Right lung (tissue), 10 donors: ENCODE data around the gene EPO. TPM values are rescaled to one million over a fixed set of nuclear protein-coding genes. Genes with fewer than 3 reads are reported as not detected.

Source experiments
- DNase-seq, 2 donors: peaks; one replicate each; pipeline ENCODE4 v3.0.0-alpha.2; 2013
- long read RNA-seq, 8 donors: transcript quantifications; one replicate each; lab custom pipeline, GENCODE V29; 2026
- polyA plus RNA-seq, 5 donors: library from polyadenylated mRNA; unstranded; fragments of 120-200 nt; gene quantifications; one replicate each; pipeline versions ENCODE4 v1.2.1 to v1.2.3, GENCODE V29; 2013; ENCODE audit warnings: inconsistent platforms in 1 of 5, low replicate concordance in 1 of 5; ENCODE audit not compliant: insufficient read length in 5 of 5, insufficient read depth in 1 of 5

EPO gene
- polyA plus RNA-seq = under 1 TPM in 4 of 5 donors, not detected in 1; 0.13 to 0.24 (median 0.16) TPM
- long read RNA-seq, donor 1 = 0 reads
- long read RNA-seq, donor 2 = 0 reads
- long read RNA-seq, donor 3 = 0 reads
- long read RNA-seq, donor 4 = 0 reads
- long read RNA-seq, donor 5 = 0 reads
- long read RNA-seq, donor 6 = 0 reads
- long read RNA-seq, donor 7 = 0 reads
- long read RNA-seq, donor 8 = 0 reads

- DNase-seq = no peak
Measured at GRCh38 chr7:100720279-100720670, at the start of gene EPO. TSS of gene EPO (plus strand) at chr7:100720468. CDS start at chr7:100720981, 513 bp downstream.

DNA sequence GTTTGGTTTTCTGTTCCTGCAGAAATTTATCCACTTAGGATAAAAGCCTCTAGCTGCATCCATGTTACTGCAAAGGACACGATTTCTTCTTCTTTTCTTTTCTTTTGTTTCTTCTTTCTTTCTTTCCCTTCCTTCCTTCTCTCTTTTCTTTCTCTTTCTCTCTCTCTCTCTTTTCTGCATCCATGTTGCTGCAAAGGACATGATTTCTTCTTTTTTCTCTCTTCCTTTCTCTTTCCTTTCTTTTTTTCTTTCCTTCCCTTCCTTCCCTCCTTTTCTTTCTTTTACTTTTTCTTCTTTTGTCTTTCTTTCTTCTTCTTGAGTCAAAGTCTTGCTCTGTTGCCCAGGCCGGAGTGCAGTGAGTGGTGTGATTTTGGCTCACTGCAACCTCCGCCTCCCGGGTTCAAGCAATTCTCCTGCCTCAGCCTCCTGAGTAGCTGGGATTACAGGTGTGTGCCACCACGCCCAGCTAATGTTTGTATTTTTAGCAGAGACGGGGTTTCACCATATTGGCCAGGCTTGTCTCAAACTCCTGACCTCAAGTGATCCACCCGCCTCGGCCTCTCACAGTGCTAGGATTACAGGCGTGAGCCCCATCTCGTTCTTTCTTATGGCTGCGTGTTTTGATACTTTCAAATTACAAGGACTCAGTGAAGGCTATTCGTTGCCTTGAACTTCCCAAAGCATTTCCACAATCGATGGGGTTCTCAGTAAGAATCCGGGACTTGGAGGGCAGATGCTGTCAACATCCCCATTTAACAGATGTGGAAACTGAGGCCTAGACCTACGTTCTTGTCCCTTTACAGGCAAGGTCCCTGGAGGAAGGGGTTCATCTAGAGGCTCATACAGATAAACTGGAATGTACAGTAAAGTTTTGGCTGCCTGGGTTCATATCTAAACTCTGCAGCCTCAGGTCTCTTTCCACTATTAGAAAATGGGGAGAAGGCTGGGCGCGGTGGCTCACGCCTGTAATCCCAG lies 48.6 kb upstream of the EPO start:
- DNase-seq = no peak

GRCh38 chr7:100673302-100673941 lies 46.8 kb upstream of the EPO start, which contains the start of gene GNB2:
TSS of gene GNB2 (plus strand) at chr7:100673740. CDS start at chr7:100676266, 2,526 bp downstream.
- peak; percentile 99 for DNase-seq

DNA sequence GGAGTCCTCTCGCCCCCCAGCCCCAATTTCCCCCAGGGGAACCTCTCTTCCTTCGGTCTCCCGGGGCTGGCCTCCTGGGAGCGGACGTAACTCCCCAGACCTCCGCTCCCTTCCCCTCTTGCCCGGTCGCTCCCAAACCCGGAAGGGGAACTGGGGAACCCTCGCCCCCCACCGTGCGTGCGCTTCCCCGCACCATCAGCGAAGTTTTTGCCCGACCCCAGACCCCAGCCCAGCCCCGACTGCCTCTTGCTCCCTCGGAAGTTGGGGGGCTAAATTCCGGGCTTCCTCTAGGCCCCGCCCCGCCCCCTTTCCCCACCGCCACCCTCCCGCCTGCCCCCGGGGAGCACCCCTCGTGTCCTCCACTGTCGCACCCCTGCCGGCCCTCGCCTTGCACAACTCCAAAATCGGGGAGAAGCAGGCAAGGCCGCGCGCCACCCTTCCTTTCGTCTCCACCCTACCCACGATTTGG lies 46.3 kb upstream of the EPO start:
- peak in 1 of 2 donors; percentile 69 for DNase-seq

DNA sequence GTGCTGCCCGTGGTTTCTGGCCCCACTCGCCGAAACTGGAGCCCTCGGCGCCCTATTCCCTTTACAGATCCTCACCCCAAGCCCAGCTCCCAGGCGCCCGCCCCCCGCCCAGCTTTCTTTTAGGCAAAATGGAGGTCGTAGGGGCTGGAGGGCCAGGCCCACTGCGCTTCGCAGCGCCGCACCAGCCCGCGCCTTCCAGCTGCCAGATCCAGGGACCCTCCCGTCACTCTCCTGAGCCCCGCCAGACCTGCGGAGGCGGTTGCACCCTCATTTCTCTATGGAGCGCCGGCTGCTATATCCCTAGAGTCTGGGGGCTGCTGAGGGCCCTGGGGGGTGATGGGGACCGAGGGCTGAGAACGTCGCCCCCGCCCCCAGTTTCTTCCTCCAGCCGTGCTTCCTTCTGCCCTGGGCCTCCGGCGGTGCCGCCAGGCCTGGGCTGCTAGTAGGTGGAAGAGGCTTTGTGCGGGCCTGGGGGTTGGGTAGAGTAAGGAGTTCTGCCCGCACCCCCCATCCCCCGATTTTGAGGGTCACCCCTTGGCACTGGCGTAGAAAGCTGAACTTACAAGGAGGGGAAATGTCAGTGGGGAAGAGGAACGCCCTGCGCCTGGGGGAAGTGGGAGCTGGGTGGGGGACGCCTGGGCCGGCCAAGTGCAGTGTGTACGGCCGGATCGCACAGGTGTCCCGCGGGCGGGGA lies 45.7 kb upstream of the EPO start:
- no peak for DNase-seq

GRCh38 chr7:100675105-100675451 lies 45.2 kb upstream of the EPO start:
- DNase-seq = no peak

GRCh38 chr7:100675581-100676350 lies 44.5 kb upstream of the EPO start:
- peak; percentile 77 to 78 for DNase-seq

DNA sequence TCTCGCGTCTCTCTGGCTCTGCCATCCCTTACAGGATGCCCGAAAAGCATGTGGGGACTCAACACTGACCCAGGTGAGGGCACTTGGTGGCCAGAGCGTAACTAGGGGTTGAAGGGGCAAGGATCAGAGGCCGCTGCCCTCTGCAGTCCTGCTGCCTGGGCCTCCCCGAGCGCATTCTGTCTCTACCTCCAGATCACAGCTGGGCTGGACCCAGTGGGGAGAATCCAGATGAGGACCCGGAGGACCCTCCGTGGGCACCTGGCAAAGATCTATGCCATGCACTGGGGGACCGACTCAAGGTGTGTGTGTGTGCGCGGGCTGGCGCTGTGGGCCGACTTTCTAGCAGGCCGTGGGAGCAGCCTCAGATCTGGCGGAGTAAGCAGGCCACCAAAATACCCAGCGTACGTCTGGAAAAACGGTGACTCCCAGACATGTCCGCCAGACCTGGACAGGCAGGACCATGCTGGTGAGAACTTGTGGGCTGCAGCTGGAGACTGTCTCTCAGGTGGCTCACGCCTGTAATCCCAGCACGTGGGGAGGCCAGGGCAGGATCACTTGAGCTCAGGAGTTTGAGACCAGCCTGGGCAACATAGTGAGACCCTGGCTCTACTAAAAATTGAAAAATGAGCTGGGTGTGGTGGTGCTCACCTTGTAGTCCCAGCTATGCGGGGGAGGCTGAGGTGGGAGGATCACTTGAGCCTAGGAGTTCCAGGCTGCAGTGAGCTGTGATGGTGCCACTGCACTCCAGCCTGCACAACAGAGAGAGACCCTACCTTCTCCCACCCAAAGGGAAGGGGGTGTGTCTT lies 43.6 kb upstream of the EPO start:
- no peak for DNase-seq

DNA sequence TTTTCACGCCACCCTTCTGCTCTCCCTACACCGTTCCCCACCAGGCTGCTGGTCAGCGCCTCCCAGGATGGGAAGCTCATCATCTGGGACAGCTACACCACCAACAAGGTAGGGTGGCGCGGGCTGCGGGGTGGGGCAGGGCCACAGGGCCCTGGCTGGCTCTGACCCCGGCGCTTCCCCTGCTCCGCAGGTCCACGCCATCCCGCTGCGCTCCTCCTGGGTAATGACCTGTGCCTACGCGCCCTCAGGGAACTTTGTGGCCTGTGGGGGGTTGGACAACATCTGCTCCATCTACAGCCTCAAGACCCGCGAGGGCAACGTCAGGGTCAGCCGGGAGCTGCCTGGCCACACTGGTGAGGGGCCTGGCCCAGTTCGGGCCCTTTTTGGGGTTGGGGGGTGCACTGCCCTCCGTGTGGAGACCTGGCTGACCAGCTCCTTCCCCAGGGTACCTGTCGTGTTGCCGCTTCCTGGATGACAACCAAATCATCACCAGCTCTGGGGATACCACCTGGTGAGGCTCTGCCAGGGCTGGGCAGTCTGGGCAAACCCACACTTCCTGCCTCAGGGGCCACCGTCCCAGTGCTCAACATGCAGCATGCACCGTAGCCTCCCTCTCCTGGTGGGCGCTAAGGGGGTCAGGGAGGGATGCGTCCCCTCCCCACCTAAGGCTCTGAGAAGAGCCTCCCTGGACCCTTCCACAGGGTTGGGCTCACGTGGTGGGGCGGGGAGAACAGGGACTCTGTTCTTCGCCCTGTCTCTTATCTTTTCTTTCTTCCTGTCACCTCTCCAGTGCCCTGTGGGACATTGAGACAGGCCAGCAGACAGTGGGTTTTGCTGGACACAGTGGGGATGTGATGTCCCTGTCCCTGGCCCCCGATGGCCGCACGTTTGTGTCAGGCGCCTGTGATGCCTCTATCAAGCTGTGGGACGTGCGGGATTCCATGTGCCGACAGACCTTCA lies 42.7 kb upstream of the EPO start:
- DNase-seq = no peak

GRCh38 chr7:100678291-100678984 lies 41.8 kb upstream of the EPO start:
- no peak for DNase-seq

DNA sequence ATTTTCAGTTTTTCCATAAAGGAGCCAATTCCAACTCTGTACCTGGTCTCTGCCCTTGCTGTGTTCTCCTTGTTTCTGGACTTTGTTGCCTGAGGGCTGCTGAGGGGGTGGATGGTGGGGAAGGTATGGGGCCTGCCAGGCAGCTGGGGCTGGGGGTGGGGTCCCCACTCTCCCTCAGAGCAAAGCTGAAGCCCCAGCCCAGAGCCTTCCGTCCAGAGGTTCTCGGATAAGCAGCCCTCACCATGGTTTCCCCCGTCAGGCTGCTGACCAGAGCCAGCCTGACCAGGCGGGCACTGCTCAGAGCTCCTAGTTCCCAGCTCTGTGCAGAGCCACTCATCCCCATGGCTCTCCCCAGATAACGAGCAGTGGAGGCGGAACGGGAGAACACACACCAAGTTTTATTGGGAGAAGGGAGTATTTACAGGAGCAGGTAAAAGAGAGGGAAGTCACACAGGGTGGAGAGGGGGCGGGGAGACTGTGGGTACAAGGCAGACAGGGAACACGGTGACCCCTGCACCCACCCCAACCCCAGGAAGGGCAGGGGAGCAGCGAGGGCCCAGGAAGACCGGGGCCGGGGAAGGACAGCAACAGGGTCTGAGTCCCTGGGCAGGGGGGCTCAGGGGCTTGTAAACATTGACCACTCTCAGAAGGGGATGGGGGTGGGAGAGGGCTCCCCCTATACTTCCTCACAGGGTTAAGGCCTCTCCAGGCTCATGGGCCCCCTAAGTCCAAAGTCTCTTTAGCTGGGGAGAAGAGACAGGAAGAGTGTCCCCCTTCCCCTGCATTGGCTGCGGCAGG lies 40.9 kb upstream of the EPO start:
- DNase-seq = no peak

- no peak for DNase-seq
Measured at GRCh38 chr7:100679927-100680575, 40.2 kb upstream of the EPO start.

DNA sequence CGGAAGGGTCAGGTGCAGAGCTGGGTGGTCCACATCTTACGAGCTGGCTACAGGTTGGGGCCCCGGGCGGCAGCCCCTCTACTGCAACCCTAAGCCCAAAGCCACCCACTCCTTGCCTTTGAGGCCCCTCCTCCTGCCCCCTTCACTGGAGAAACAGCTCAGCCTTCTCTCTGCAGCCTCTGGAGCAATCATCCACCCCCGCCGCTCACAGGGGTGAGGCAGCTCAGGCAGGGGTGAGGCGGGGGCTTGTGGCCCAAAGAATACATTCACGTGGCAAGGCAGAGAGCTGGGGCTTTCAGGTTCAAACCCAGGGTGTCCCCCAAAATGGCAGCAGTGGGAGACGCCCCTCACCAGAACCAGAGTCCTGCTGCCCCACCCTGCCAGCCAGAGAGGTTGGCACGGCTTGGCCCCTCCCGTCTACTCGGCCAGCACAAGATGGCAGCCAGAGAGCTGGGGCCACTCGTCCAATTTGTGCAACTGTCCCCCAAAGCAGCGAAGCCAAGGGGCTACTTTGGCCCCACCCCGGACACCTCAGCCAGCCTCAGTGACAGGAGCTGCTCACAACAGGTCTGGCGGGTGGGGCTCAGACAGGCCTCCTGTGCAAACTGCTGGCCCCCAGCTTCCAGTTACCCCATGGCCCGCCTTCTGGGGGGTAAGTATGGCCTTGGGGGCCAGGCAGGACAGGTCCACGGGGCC lies 39.5 kb upstream of the EPO start:
- no peak for DNase-seq

- no peak for DNase-seq
Measured at GRCh38 chr7:100681491-100682227, 38.6 kb upstream of the EPO start.

DNA sequence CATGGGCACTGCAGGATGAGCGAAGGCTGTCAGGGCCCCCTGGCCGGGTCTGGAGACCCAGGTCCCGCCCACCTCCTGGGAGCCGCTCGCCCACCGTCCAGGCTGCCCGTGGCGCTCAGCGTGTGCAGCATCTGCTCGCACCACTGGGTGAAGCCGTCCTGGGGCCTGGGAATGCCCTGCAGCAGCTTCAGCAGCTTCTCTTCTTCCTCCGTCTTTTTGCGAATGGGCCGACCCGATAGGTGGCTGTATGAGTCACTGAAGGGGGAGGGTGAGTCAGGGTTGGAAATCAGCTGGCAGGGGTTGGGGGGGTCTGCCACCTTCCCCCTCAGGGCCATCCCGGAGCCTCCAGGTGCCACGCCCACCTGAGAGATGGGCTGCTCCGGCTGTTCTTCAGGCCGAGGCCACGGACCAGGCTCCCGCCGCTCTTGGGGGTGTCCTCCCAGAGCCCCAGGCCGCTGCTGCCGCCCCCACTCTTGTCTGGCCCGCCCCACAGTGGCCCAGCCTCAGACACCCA lies 38.0 kb upstream of the EPO start:
- no peak for DNase-seq
